ENCODE measurements around the gene DPT.
"Not testable (repeated sequence)": the region's sequence is repeated elsewhere in the genome, so short reads cannot be mapped to it uniquely, and the experiment has no call there.

The DPT gene

DNA sequence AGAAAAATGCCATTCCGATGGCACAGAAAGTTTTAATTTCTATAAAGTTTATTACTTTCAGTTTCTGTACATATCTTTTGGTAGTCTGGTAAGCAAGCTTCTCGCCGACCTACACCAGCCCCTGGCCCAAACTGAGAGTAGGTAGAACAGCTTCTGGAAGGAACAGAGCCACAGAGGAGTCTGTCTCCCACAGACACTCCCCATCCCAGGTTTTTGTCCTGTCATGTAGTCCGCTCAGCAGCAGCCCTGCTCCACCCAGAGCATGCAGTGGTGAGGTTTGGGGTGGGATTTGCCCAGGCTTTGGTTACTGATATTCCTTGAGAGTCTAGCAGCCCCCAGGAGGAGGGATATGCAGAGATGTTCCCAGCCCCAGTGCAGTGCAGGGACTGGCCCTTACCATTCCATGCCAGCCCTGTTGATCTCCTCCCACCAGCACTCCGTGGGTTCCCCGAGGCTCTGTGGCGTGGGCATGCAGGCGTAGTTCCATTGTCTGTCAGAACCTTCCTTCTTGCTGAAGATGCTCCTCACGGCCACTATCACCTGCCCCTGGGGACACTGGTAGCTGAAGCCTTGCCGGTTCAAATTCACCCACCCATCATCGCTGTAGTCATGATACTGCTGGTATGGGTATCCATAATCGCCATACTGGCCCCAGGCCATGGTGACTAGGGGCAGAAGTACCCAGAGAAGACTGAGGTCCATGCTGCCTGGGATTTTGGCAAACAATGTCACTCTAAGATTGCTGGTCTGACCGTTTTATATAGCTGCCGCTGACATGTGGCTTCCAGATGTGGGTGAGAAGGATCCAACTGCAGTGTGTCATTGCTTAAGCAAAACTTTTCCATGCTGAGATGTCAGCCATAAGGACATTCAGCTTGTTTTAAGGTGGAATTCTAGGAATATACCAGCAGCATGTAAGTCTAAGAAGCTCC, at the start of gene DPT:
Gene DPT, minus strand, starts transcription at position 734 of the 932 bp plus-strand sequence. Its CDS starts 32 bp downstream, at position 702.
- DNase-seq (ENCODE audit: low read depth): no peak

- no peak for DNase-seq (ENCODE audit: low read depth)
Measured at GRCh38 chr1:168775366-168775765, 46.4 kb upstream of the DPT start.

- DNase-seq (ENCODE audit: low read depth): no peak
Measured at GRCh38 chr1:168774241-168774640, 45.2 kb upstream of the DPT start.

- DNase-seq (ENCODE audit: low read depth): no peak
Measured at GRCh38 chr1:168772428-168773060, 43.5 kb upstream of the DPT start.

GRCh38 chr1:168771104-168771630, 42.2 kb upstream of the DPT start:
- no peak for DNase-seq (ENCODE audit: low read depth)

GRCh38 chr1:168769893-168770292, 40.9 kb upstream of the DPT start:
- not testable (repeated sequence) for DNase-seq (ENCODE audit: low read depth)

- DNase-seq (ENCODE audit: low read depth): no peak
Measured at GRCh38 chr1:168767894-168768584, 39.0 kb upstream of the DPT start.

DNA sequence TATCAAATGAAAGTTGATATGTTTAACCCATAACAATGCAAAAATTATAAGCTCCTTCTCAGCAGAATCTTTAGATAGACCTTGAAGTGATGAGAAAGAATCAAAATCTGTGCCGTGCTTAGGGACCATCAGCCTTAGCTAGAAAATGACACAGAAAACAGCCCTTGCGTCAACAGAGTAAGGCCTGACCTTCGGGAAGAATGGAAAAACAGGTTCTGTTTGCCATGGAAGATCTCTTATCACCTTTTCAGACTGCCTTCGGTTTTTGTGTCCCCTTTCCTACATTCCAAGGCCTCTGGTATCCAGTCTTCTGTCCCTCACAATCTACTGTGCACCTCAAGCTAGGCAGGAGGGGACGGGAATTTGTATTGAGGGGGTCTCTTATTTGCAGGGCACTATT, 37.6 kb upstream of the DPT start:
- no peak for DNase-seq (ENCODE audit: low read depth)

DNA sequence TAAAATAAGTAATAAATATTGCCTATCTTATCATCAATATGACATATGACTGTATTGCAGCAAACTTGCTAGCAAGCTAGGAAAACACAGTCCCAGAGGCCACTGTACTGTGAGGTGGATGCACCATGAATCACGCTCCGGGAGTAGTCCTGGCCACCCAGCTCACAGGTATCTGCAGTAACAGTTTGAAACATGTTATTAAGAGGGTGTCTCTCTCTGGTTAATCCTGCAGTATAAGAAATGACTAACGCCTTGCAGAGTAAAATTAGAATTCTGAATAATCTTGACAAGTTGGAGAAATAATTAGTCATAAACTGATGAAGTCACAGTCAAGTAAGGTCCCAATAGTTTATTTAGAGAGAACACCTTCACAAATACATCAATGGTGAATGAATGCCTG, 34.0 kb upstream of the DPT start:
- no peak for DNase-seq (ENCODE audit: low read depth)

DNA sequence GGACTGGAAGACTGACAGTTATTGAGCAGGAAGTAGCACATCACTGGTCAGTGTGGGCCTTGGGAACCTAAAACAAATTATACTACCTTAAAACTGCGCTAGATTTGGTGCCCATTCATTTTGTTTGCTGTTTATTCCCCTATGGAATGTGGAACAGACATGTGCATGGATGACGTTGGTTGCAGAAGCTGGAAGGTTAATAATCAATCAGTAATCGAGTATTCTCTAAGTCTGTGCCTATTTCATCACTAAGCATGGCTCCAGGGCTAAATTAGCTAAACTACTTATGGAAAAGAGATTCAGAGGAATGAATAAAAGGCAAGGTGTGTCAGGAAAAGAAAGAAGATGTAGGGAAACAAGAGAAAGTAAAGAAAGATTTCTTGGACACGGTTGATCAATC, 33.5 kb upstream of the DPT start:
- DNase-seq (ENCODE audit: low read depth): no peak

DNA sequence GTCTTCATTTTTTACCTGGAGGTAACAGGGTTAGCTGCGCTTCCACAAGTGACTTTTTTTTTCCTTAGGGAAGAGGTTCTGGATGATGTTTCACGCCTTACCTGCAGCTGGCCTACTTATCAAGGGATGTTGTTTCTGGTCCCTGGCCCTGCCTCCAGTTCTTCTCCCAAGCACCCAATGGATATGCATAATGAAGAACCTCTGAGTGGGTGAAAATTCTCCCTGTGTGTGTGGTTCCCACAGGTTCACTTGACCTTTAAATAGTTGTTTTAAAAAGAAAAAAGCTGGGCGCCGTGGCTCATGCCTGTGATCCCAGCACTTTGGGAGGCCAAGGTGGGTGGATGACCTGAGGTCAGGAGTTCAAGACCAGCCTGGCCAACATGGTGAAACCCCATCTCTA, 31.8 kb upstream of the DPT start:
- no peak for DNase-seq (ENCODE audit: low read depth)

DNA sequence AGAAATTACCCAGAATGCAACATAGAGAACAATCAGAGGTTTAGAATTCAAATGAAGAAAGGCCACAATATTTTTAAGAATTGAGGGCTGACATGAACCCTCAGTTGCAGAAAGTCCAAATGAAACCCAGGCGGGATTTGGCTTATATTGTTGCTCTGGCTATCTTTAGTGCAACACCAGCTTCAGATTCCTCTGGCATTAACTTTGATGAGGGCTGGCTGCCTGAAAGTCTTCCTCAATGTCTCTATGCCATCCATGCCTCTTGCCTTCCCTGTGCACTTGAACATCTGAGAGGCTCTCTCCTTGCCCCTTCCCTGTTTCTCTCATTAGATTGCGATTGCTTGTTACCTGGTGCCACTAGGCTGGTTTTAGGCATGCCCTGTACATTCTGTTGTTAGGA, 31.2 kb upstream of the DPT start:
- DNase-seq (ENCODE audit: low read depth): no peak

DNA sequence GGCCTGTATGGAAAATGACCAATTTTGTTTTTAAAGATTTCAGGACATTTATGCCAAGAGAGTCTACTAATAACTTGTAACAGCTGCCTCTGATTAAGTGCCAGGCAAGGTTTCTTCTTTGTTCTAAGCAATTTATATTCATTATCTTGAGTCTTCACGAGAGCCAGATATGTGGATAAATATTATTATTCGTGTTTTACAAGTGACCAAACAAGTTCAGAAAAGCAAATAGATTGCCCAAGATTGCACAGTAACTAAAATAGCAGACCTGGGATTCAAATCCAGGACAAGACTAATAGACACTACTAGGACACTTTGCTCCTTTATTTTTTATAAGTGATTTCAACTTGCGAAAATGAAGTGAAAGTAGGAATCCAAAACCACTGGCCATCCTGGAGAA, 30.1 kb upstream of the DPT start:
- DNase-seq (ENCODE audit: low read depth): no peak

- no peak for DNase-seq (ENCODE audit: low read depth)
Measured at GRCh38 chr1:168758503-168758902, 29.5 kb upstream of the DPT start.

DNA sequence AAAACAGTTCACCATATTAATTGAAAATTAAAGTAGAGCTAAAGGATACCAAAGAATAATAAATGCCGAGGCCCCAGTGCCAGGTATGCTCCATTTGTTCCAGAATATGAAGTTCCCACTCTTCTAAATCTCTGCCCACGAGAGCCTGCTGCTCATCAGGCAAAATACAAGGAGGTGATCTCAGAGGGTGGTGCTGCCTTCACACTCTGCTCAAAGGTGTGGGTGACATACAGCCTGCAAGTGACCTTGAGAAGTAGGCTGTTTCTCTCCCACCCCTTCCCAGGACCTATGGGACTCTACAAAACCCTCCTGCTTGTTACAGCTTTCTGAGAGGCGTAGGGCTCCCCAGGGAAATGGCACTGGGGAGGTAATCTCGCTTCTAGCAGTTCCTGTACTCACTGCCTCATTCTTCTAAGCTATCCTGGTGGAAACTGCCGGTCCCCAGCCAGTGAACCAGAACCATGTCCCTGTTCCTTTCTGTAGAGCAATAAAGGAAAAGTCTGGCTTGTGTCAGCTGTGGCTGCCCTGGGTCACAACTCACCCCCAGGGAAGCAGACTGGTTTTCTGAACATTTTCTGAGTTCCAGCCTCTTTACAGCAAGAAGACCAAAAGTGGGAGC, 26.9 kb upstream of the DPT start:
- no peak for DNase-seq (ENCODE audit: low read depth)

DNA sequence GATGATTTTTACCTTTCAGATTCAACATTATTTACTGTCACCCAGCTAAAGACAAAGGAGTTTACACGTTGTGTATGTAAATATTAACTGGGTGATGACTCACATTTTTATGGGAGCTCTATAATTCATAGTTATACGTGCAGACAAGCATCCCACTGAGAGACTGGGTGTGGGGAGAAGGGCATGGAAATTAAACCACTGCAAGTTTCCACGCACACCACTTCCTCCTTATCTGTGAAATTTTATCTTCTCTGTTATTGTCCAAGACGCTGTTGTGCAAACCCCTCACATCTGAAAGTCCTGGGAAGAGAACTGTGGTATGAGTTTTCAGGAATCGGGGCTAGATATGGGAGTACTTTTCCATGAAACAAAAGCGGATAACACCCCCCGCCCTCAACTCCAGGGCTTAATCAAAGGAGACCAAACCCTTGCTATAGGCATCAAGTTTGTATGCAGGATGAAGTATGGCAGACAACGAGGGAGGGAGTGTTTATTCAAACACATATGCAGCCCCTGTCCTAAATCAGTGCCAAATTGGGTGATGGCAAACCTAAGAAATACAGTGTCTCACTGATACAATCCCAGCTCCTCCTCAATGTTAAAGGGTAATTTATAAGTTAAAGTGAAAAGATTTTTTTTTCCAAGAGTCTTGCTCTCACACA, 23.3 kb upstream of the DPT start:
- DNase-seq (ENCODE audit: low read depth): no peak

- DNase-seq (ENCODE audit: low read depth): no peak
Measured at GRCh38 chr1:168751195-168751650, 22.2 kb upstream of the DPT start.

GRCh38 chr1:168742994-168743650, 14.1 kb upstream of the DPT start:
- DNase-seq (ENCODE audit: low read depth): no peak

DNA sequence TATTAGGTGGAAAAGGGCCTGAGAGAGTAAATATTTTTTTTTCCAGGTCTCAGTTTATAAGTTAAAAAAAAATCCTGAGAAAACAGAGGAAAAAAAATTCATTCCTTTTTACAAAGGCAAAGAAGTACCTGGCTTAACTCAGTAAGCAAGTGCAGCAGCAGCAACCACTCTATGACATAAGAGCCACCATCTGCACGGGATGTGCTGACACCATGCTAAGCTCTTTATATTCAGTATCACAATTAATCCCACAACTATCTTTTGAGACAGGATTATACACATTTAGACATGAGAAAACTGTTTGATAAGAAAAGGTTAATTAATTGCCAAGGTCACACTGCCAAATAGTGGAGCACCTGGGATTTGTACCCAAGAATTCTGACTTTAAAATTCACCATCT, 13.4 kb upstream of the DPT start:
- no peak for DNase-seq (ENCODE audit: low read depth)

GRCh38 chr1:168739908-168740307, 10.9 kb upstream of the DPT start:
- no peak for DNase-seq (ENCODE audit: low read depth)

GRCh38 chr1:168736520-168736919, 7.5 kb upstream of the DPT start:
- DNase-seq (ENCODE audit: low read depth): no peak

All from HS-27A (cell line).